Activated T-cell treated with anti-CD3 and anti-CD28 coated beads, Interleukin-2, amount 50 U/mL, for 72 hours (primary cell): Measurements from ENCODE around the gene DNAJC12. TPM values are rescaled to one million over a fixed set of nuclear protein-coding genes. Genes with fewer than 3 reads are reported as not detected.
A peak's percentile ranks its signal among the peaks of the same experiment; 100 is the strongest.
"Not testable (repeated sequence)": the region's sequence is repeated elsewhere in the genome, so short reads cannot be mapped to it uniquely, and the experiment has no call there.

Experiments
- ATAC-seq, 2 donors: fragments of 150-1000 bp; cut with Tn5 transposase; replicated peaks in 1 of 2; 2 replicates each; pipeline ENCODE4 v1.10.0; 2021; ENCODE audit warnings: moderate library complexity in 2 of 2, mild to moderate bottlenecking in 1 of 2
- DNase-seq, 2 donors: peaks; one replicate each; pipeline ENCODE4 v3.0.0; 2021 to 2022; ENCODE audit warnings: mixed read lengths in 1 of 2
- H3K27ac Mint-ChIP-seq: one replicate; pipeline ENCODE4 v1.8.0; 2022; ENCODE audit warnings: mild to moderate bottlenecking, moderate library complexity, mixed read lengths
- H3K27me3 Mint-ChIP-seq: one replicate; pipeline ENCODE4 v1.8.0; 2022; ENCODE audit warnings: low read depth, mixed read lengths
- H3K36me3 Mint-ChIP-seq, 2 donors: one replicate each; pipeline ENCODE4 v1.8.0; 2022; ENCODE audit warnings: mixed read lengths in 2 of 2, mild to moderate bottlenecking in 1 of 2; ENCODE audit not compliant: insufficient read depth in 2 of 2
- H3K4me1 Mint-ChIP-seq: one replicate; pipeline ENCODE4 v1.8.0; 2022; ENCODE audit warnings: low read depth, mixed read lengths
- H3K4me3 Mint-ChIP-seq, 2 donors: one replicate each; pipeline ENCODE4 v1.8.0; 2022; ENCODE audit warnings: mild to moderate bottlenecking in 2 of 2, mixed read lengths in 2 of 2, moderate library complexity in 2 of 2
- H3K9me3 Mint-ChIP-seq, 2 donors: one replicate each; pipeline ENCODE4 v1.8.0; 2022; ENCODE audit warnings: mixed read lengths in 2 of 2
- total RNA-seq, 2 donors: library from RNA; stranded (reverse); gene quantifications; one replicate each; pipeline ENCODE4 v1.2.3, GENCODE V29; 2022

Gene DNAJC12
- total RNA-seq, 2 donors from 2014 or later: 35.6 to 36.4 TPM

DNA sequence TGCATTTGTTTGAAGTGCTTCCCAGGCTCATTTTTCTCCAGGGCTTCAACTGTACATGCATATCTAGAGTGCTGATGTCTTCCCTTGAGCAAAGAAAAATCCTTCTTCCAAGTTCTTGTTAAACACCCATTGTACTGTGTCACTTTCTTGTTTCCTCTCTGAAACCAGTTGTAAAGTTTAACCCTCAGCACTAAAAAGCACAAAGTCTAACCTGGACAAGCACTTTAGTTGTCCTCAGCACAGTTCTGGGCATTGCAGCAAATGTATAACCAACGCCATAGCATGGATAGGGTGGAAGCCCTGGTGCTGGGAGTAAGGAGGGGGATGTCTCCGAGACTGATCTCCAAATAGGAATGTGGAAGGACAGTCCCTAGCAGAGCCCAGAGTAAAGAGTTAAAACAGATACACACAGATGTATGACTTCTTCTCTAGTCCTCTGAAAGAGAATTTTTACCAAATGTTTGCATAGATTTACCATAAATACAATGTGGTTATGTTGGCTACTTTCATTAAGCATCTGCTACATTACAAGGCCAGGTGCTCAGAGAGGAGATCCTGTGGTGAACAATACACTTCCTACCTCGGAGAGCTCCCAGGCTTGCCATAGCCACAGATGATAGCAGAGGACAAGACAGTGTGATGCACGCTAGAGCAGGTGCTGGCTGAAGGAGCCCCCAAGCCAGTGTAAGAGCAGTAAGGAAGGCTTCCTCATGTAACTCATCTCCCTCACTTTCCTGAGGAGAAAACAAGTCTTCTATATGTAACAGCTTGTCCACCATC is 57.0 kb downstream of the DNAJC12 start:
- no peak for ATAC-seq
- Mint-ChIP-seq H3K27ac (no peak overlapping the region), H3K36me3 (no peaks in the 10 kb centered on the region), H3K4me1 (peaks cover 43% of the 10 kb centered on the region), H3K9me3 (no peaks in the 10 kb centered on the region), H3K4me3 (no peak overlapping the region), H3K27me3 (no peaks in the 10 kb centered on the region)
- DNase-seq: no peak

DNA sequence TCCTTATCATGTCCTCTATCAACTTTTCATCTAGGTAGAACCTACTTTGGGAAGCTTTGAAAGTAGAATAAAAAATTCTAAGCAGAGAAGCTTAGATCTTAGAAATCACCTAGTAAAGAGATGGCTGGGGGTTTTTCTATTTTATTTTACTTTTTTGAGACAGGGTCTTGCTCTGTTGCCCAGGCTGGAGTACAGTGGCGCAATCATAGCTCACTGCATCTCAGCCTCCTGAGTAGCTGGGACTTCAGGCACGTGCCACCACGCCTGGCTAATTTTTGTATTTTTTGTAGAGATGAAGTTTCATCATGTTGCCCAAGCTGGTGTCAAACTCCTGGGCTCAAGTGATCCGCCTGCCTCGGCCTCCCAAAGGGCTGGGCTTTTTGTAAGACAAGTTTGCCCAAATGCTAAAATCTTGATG is 57.8 kb downstream of the DNAJC12 start:
- H3K36me3 Mint-ChIP-seq, ATAC-seq, H3K9me3 Mint-ChIP-seq, DNase-seq, H3K4me3 Mint-ChIP-seq, H3K27ac Mint-ChIP-seq, H3K27me3 Mint-ChIP-seq: not testable (repeated sequence)
- H3K4me1 Mint-ChIP-seq: peaks cover 40% of the 10 kb centered on the region

DNA sequence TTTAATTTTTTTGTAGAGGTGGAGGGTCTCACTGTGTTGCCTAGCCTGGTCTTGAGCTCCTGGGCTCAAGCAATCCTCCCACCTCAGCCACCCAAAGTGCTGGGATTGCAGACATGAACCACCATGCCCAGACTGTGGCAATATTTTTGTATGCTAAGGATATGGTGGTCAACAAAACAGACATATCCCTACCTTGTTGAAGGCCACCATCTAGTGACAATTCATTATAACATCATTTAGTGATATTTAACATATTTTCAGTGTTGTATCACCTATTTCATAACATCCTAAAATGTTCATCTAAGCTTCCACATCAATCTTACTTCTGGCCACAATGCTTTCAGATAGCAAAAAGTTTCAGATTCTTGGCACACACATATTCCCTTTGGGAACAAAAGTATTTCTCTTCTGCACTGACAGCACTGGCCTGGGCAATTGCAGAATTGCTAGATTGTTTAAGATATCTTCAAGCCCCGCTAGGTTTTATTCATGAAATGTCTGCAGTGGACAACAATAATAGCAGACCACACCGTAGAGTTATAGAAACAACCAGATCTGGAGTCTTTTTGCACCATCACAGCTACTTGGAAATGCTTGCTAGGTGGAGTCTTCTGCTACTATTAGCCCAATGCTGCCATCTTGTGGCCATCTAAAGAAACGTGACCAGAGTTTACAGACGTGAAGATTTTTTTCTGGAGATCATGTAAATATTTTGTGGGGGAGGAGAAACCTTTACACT is 58.4 kb downstream of the DNAJC12 start:
- Mint-ChIP-seq H3K36me3 (no peaks in the 10 kb centered on the region), H3K4me3 (no peak overlapping the region), H3K9me3 (no peaks in the 10 kb centered on the region), H3K4me1 (peaks cover 34% of the 10 kb centered on the region), H3K27ac (no peak overlapping the region), H3K27me3 (no peaks in the 10 kb centered on the region)
- ATAC-seq: peak; percentile 74 to 75
- peak; percentile 71 to 72 for DNase-seq

DNA sequence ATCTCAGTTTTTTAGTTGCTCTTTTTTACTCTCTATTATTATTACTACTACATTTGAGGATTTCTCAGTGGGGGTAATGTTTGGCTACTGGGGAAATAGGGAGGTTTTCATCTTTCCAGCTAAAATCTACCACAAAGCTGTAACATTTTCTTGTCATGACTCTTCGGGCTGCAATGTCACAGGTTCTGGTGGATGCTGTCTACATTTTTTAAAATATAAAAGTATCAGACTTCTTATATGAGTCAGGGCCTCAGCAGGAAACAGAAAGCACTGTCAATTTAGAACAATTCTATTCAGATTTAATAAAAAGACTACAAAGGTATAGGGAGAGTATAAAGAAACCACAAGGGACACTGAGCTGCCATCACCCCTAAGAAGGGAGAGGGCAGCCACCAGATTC is 61.6 kb downstream of the DNAJC12 start:
- H3K4me1 Mint-ChIP-seq: peaks cover 19% of the 10 kb centered on the region
- no peak for ATAC-seq

DNA sequence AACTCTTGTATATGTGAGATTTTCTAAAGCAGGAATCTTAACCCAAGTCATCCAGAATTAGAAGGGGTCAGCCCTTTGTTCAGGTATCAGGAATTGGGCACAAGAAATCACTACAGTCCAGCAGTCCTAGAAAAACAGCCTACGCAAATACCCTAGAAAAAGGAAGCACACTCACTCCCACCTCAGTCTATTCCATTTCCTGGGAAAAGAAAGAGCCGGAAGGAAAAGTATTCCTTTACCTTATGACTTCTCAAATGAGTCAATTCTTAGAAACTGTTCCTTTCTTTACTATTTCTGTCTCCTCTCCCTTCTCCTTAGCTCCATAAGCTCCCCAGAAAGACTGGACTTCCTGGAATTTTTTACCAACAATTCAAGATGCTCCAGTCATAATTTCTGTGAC is 62.7 kb downstream of the DNAJC12 start:
- H3K27ac Mint-ChIP-seq: no peak overlapping the region
- no peak for ATAC-seq
- no peak for DNase-seq
- no peak overlapping the region for H3K4me3 Mint-ChIP-seq
- H3K9me3 Mint-ChIP-seq: no peaks in the 10 kb centered on the region
- H3K4me1 Mint-ChIP-seq: peaks cover 24% of the 10 kb centered on the region
- H3K36me3 Mint-ChIP-seq: no peaks in the 10 kb centered on the region
- no peaks in the 10 kb centered on the region for H3K27me3 Mint-ChIP-seq

More for the DNA sequence above, 61.6 kb downstream of the DNAJC12 start:
- peak overlapping the region; percentile 57 for H3K27ac Mint-ChIP-seq
- no peaks in the 10 kb centered on the region for H3K9me3 Mint-ChIP-seq
- H3K4me3 Mint-ChIP-seq: no peak overlapping the region
- no peaks in the 10 kb centered on the region for H3K36me3 Mint-ChIP-seq
- H3K27me3 Mint-ChIP-seq: no peaks in the 10 kb centered on the region
- no peak for DNase-seq

DNA sequence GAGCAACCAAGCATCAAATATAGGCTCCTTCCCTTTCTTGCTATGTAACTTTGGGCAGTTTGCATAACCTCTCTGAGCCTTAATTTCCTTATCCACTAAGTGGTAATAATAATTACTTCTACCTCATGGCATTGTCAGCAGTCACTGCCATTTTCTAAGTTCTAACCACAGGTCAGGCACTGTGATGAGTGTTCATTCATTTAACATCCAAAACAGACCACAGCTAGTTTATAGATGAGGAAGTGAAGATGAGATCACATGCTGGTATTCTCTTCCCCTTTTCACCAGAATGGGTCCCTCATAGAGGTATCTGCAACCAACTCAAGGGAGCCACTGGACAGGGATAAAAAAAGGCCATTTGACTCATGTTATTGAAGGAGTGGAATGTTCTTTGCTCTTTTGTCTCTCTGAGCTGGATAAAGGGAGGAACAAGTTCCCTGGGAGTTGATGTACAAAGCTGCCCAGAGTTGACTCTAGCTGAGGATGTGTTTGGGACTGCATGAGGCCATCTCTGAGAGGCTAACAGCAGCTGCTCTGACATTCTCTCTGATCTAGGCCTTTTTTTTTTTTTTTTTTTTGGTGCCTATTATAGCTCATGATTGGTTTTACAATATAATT is 65.0 kb downstream of the DNAJC12 start:
- no peaks in the 10 kb centered on the region for H3K36me3 Mint-ChIP-seq
- H3K27me3 Mint-ChIP-seq: no peaks in the 10 kb centered on the region
- H3K4me3 Mint-ChIP-seq: no peak overlapping the region
- peak; percentile 95 to 98 for ATAC-seq
- peaks cover 18% of the 10 kb centered on the region for H3K4me1 Mint-ChIP-seq
- no peak overlapping the region for H3K27ac Mint-ChIP-seq
- no peaks in the 10 kb centered on the region for H3K9me3 Mint-ChIP-seq
- DNase-seq: no peak

DNA sequence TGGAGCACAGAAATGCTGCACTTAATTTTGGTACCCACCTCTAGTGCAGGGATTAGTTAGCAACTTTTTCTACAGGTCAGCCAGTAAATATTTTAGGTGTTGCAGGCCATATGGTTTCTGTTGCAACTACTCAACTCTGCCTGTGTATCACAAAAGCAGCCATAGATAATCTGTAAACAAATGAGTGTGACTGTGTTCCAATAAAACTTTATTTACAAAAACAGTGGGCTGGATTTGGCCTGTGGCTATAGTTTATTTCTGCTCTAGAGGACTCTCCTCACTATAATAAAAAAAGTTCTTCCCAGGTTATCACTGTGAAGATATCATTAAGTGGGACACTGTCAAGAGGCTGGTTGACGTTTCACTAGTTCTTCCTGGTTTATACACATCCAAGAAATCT is 65.8 kb downstream of the DNAJC12 start:
- Mint-ChIP-seq H3K27me3 (no peaks in the 10 kb centered on the region), H3K36me3 (no peaks in the 10 kb centered on the region), H3K9me3 (no peaks in the 10 kb centered on the region), H3K4me3 (no peak overlapping the region), H3K4me1 (peaks cover 18% of the 10 kb centered on the region), H3K27ac (no peak overlapping the region)
- ATAC-seq: no peak
- DNase-seq: no peak

DNA sequence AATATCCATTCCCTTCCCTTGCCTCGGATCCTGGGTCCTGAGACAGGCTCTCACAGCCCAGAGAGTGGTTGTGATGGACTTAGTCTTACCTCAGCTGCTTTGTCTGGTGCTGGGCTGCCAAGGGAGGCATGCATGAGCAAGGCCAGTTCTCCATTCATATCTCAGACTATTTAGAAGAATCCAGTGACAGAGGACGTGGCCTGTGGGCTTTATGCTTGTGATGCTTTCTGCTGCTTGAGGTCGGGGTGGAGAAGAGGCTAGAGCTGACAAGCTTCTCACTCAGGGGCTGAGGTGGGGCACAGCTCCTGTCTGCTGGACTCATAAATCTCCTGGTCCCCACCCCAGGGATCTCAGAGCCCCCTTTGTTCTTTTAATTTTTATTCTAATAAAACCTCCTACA is 66.8 kb downstream of the DNAJC12 start:
- DNase-seq (no peak), ATAC-seq (no peak)
- Mint-ChIP-seq H3K27me3 (no peaks in the 10 kb centered on the region), H3K27ac (no peak overlapping the region), H3K4me3 (no peak overlapping the region), H3K36me3 (no peaks in the 10 kb centered on the region), H3K4me1 (peaks cover 13% of the 10 kb centered on the region), H3K9me3 (no peaks in the 10 kb centered on the region)

DNA sequence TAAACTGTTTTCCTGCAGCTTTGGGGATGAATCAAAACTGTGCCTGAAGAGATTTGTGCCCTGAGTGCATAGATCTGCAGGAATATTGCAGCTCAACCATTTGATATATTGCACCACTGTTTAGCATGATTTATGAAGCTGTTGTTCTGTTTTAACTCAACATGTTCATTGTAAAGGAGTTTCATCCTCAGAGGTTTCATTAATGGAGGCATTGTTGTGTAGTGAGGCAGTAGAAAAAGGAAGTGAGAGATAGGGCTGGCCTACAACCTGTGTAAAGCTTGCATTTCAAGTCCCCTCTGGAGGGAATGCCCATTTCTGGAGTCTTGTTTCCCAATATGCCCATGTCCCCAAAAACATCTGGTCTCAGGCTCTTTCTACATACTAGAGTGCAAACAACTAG is 67.5 kb downstream of the DNAJC12 start:
- peaks cover 18% of the 10 kb centered on the region for H3K4me1 Mint-ChIP-seq
- H3K27ac Mint-ChIP-seq: no peak overlapping the region
- no peaks in the 10 kb centered on the region for H3K27me3 Mint-ChIP-seq
- H3K4me3 Mint-ChIP-seq: no peak overlapping the region
- ATAC-seq (no peak), DNase-seq (no peak)
- no peaks in the 10 kb centered on the region for H3K9me3 Mint-ChIP-seq
- no peaks in the 10 kb centered on the region for H3K36me3 Mint-ChIP-seq

DNA sequence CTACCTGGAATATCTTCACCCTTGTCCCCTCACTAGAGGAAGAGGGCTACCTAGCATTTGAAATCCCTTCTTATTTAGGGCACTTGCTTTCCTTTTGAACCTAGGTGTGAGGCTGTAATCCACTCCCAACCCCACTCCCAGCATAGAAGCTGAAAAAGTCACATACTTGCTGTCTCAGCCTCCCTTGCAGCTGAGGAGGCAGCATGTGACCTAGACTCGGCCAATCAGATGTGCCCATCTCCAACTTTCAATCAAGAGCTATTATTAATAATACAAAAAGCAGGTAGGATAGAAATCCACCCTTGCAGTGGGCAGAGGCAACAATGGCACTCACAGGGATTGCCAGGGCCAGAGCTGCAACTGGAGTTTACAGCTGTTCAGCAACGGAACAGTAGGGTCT is 70.7 kb downstream of the DNAJC12 start:
- Mint-ChIP-seq H3K4me3 (no peak overlapping the region), H3K4me1 (peaks cover 35% of the 10 kb centered on the region), H3K36me3 (peaks cover 0 to 1% of the 10 kb centered on the region in 2 donors), H3K9me3 (no peaks in the 10 kb centered on the region), H3K27me3 (no peaks in the 10 kb centered on the region), H3K27ac (no peak overlapping the region)
- ATAC-seq: no peak
- no peak for DNase-seq

DNA sequence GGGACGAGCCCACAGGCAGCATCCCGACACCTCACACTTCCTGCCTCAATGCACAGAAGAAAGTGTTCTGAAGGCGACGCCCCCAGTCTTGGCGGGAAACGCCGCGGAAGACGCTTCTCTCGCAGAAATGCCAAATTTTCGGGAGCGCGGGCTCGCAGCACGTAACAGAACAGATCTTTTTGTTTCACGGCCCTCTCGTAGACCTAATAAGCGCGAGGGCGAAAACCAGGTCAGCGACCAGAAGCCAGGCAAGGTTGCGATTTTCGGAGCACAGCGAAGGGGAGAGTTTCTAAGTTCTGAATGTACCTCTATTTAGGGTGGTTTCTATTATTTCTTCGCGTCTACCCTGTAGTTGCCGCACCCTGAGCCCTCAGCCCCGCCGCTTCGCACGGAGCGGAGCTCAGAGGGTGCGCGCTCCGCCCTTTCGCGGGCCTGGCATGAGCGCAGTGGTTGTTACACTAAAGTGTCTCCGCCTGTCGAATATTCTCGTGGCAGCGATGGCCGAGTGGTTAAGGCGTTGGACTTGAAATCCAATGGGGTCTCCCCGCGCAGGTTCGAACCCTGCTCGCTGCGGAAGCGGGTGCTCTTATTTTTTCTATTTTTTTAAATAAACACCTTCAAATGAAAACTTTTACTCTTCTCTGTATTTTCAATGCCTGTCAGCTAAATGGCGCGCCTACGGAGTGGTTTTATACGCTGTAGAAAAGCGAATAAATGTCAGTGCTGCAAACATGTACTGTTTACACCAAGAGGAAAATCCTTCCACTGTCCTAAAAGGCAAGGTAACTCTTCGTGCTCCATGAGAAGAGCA is 73.8 kb downstream of the DNAJC12 start:
- DNase-seq (peak; percentile 95), ATAC-seq (peak; percentile 86)
- no peaks in the 10 kb centered on the region for H3K9me3 Mint-ChIP-seq
- H3K4me1 Mint-ChIP-seq: peaks cover 29% of the 10 kb centered on the region
- H3K27me3 Mint-ChIP-seq: no peaks in the 10 kb centered on the region
- H3K4me3 Mint-ChIP-seq: peak overlapping the region; percentile 88 to 95
- H3K27ac Mint-ChIP-seq: peak overlapping the region; percentile 100
- H3K36me3 Mint-ChIP-seq: peaks cover 0 to 1% of the 10 kb centered on the region in 2 donors

DNA sequence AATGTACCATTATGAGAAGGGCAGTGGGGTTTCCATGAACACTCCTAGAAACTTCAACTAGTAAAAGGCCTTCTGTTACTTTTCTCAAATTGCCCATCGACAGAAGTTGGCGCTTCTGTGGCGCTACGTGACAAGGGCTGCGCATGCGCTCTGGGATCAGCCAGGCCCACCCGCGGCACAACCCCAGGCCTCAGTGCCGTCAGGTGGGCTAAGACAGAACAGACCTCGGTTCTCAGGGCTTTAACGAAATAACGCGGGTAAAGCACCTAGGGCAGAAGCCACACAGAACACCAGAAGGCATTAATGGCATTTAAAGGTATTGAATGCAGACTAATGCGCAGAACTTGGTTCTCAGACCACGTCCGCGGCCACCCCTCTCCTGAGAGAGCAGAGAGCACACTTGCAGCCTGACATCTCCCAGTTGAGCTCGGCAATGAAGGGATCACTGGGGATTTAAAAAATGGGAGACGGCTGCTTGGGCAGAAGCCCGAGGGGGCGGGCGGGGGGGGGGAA is 74.4 kb downstream of the DNAJC12 start:
- Mint-ChIP-seq H3K4me1 (peaks cover 29% of the 10 kb centered on the region), H3K36me3 (peaks cover 0 to 1% of the 10 kb centered on the region in 2 donors), H3K27me3 (no peaks in the 10 kb centered on the region), H3K27ac (peak overlapping the region; percentile 100), H3K9me3 (no peaks in the 10 kb centered on the region), H3K4me3 (peak overlapping the region; percentile 88 to 95)
- peak; percentile 80 to 82 for DNase-seq
- ATAC-seq: peak; percentile 39 to 44
